ENCODE data around the gene EFCAB6.

The EFCAB6 gene

GRCh38 chr22:43633631-43634285, 178.3 kb downstream of the EFCAB6 start:
- no peaks in the 10 kb centered on the region for H3K9me2 ChIP-seq (ENCODE audit: low read depth, low read length)
- H2AFZ ChIP-seq (ENCODE audit: low read length), result no peak overlapping the region
- no peaks in the 10 kb centered on the region for H3K4me1 ChIP-seq (ENCODE audit: insufficient read depth, low read length, severe bottlenecking)
- H3K4me2 ChIP-seq (ENCODE audit: low read length), result no peak overlapping the region
- no peaks in the 10 kb centered on the region for H3F3A ChIP-seq (ENCODE audit: insufficient read depth, low read length)
- no peaks in the 10 kb centered on the region for H3K36me3 ChIP-seq (ENCODE audit: insufficient read depth, low read length)
- no peaks in the 10 kb centered on the region for H3K79me2 ChIP-seq (ENCODE audit: insufficient read depth, low read length)
- no peak overlapping the region for H3K4me3 ChIP-seq (ENCODE audit: low read depth, low read length, poor library complexity, severe bottlenecking)
- H3K27me3 ChIP-seq (ENCODE audit: insufficient read depth, low read length), result 0 out of 2 replicates have a peak, but pooled peaks cover 3% of the 10 kb centered on the region
- no peak overlapping the region for H3K9ac ChIP-seq (ENCODE audit: low read length)
- H3K9me3 ChIP-seq (ENCODE audit: low read length), result no peaks in the 10 kb centered on the region
- TF ChIP-seq CTCF (IDR thresholded peaks at IDR 0.05; ENCODE audit: low read length) (no peak), EZH2 (IDR thresholded peaks at IDR 0.05; ENCODE audit: borderline replicate concordance, low read length) (no peak)
- no peak overlapping the region for H3K27ac ChIP-seq (ENCODE audit: low read depth, low read length, poor library complexity, severe bottlenecking)
- H4K20me1 ChIP-seq (ENCODE audit: insufficient read depth, low read length), result no peaks in the 10 kb centered on the region

GRCh38 chr22:43631846-43632245, 180.3 kb downstream of the EFCAB6 start:
- Histone ChIP-seq H3K9ac (ENCODE audit: low read length) (no peak overlapping the region), H2AFZ (ENCODE audit: low read length) (no peak overlapping the region), H3K27me3 (ENCODE audit: insufficient read depth, low read length) (0 out of 2 replicates have a peak, but pooled peaks cover 3% of the 10 kb centered on the region), H4K20me1 (ENCODE audit: insufficient read depth, low read length) (no peaks in the 10 kb centered on the region), H3K36me3 (ENCODE audit: insufficient read depth, low read length) (no peaks in the 10 kb centered on the region), H3K4me3 (ENCODE audit: low read depth, low read length, poor library complexity, severe bottlenecking) (no peak overlapping the region), H3K4me1 (ENCODE audit: insufficient read depth, low read length, severe bottlenecking) (no peaks in the 10 kb centered on the region), H3K4me2 (ENCODE audit: low read length) (no peak overlapping the region), H3K9me3 (ENCODE audit: low read length) (no peaks in the 10 kb centered on the region), H3K9me2 (ENCODE audit: low read depth, low read length) (no peaks in the 10 kb centered on the region), H3K27ac (ENCODE audit: low read depth, low read length, poor library complexity, severe bottlenecking) (no peak overlapping the region), H3F3A (ENCODE audit: insufficient read depth, low read length) (no peaks in the 10 kb centered on the region), H3K79me2 (ENCODE audit: insufficient read depth, low read length) (no peaks in the 10 kb centered on the region)
- TF ChIP-seq CTCF (IDR thresholded peaks at IDR 0.05; ENCODE audit: low read length), result no peak
- no peak for TF ChIP-seq EZH2 (IDR thresholded peaks at IDR 0.05; ENCODE audit: borderline replicate concordance, low read length)

- no peak for TF ChIP-seq CTCF (IDR thresholded peaks at IDR 0.05; ENCODE audit: low read length)
- TF ChIP-seq EZH2 (IDR thresholded peaks at IDR 0.05; ENCODE audit: borderline replicate concordance, low read length), result no peak
- Histone ChIP-seq H3K4me1 (ENCODE audit: insufficient read depth, low read length, severe bottlenecking) (no peaks in the 10 kb centered on the region), H2AFZ (ENCODE audit: low read length) (no peak overlapping the region), H3K36me3 (ENCODE audit: insufficient read depth, low read length) (no peaks in the 10 kb centered on the region), H3K9me2 (ENCODE audit: low read depth, low read length) (no peaks in the 10 kb centered on the region), H3K27ac (ENCODE audit: low read depth, low read length, poor library complexity, severe bottlenecking) (no peak overlapping the region), H3K27me3 (ENCODE audit: insufficient read depth, low read length) (0 out of 2 replicates have a peak, but pooled peaks cover 3% of the 10 kb centered on the region), H3K9ac (ENCODE audit: low read length) (no peak overlapping the region), H3F3A (ENCODE audit: insufficient read depth, low read length) (no peaks in the 10 kb centered on the region), H3K4me2 (ENCODE audit: low read length) (no peak overlapping the region), H3K4me3 (ENCODE audit: low read depth, low read length, poor library complexity, severe bottlenecking) (no peak overlapping the region), H3K79me2 (ENCODE audit: insufficient read depth, low read length) (no peaks in the 10 kb centered on the region), H3K9me3 (ENCODE audit: low read length) (no peaks in the 10 kb centered on the region), H4K20me1 (ENCODE audit: insufficient read depth, low read length) (no peaks in the 10 kb centered on the region)
Observed at GRCh38 chr22:43631201-43631600, 180.9 kb downstream of the EFCAB6 start.
